Stimulated activated CD4-positive, alpha-beta T cell treated with anti-CD3 and anti-CD28 coated beads, Interleukin-15, amount 100 ng/mL, for 24 hours (primary cell): ENCODE data around the gene LPCAT1.
"Not testable (repeated sequence)": the region's sequence is repeated elsewhere in the genome, so short reads cannot be mapped to it uniquely, and the experiment has no call there.

Experiments
- DNase-seq: peaks from one replicate; pipeline ENCODE4 v3.0.0-alpha.2; 2020

Gene LPCAT1

GRCh38 chr5:1463326-1464095, 60.2 kb downstream of the LPCAT1 start:
- no peak for DNase-seq

- no peak for DNase-seq
These were observed 61.4 kb downstream of the LPCAT1 start for GRCh38 chr5:1462358-1462757.

- DNase-seq = no peak
These were observed 62.4 kb downstream of the LPCAT1 start for GRCh38 chr5:1461396-1461795.

GRCh38 chr5:1460054-1460682, 63.6 kb downstream of the LPCAT1 start:
- DNase-seq = no peak

GRCh38 chr5:1459435-1459834, 64.3 kb downstream of the LPCAT1 start:
- DNase-seq = not testable (repeated sequence)

- not testable (repeated sequence) for DNase-seq
These were observed 67.5 kb downstream of the LPCAT1 start for GRCh38 chr5:1456110-1456881.

GRCh38 chr5:1453613-1454012, 70.1 kb downstream of the LPCAT1 start:
- no peak for DNase-seq

GRCh38 chr5:1449081-1449630, 74.6 kb downstream of the LPCAT1 start:
- no peak for DNase-seq

- no peak for DNase-seq
These were observed 75.2 kb downstream of the LPCAT1 start for GRCh38 chr5:1448511-1449011.

GRCh38 chr5:1447671-1448361, 75.9 kb downstream of the LPCAT1 start:
- no peak for DNase-seq

- DNase-seq = no peak
These were observed 77.0 kb downstream of the LPCAT1 start for GRCh38 chr5:1446602-1447343.

GRCh38 chr5:1445689-1446601, 77.8 kb downstream of the LPCAT1 start:
- no peak for DNase-seq

- peak; percentile 64 for DNase-seq
These were observed 78.5 kb downstream of the LPCAT1 start, which contains the start of gene SLC6A3 for GRCh38 chr5:1445313-1445688. Gene SLC6A3, minus strand, starts transcription at chr5:1445440. Its CDS starts 2,243 bp downstream, at chr5:1443197.

GRCh38 chr5:1444361-1445189, 79.2 kb downstream of the LPCAT1 start:
- no peak for DNase-seq

GRCh38 chr5:1443991-1444360, 79.8 kb downstream of the LPCAT1 start:
- no peak for DNase-seq

- DNase-seq = no peak
These were observed 80.6 kb downstream of the LPCAT1 start for GRCh38 chr5:1443171-1443570.

- no peak for DNase-seq
These were observed 81.3 kb downstream of the LPCAT1 start for GRCh38 chr5:1442222-1443145.

GRCh38 chr5:1441166-1441865, 82.4 kb downstream of the LPCAT1 start:
- DNase-seq = no peak
